H1 (cell line): Measurements from ENCODE around the gene FKBP5. TPM values are rescaled to one million over a fixed set of nuclear protein-coding genes. Genes with fewer than 3 reads are reported as not detected.

ENCODE experiments used
- CHD7 ChIP-seq: fragments of 300-600 bp; sonication (generic); IDR thresholded peaks from 2 replicates; pipeline ENCODE4 v1.7.1; 2012; ENCODE audit warnings: low read length, moderate library complexity, mild to moderate bottlenecking, inconsistent platforms; ENCODE audit not compliant: insufficient replicate concordance
- POU5F1 ChIP-seq: IDR thresholded peaks from 2 replicates; pipeline ENCODE4 v1.6.1; 2011; ENCODE audit warnings: low read depth, mild to moderate bottlenecking, low read length, moderate library complexity
- SRF ChIP-seq: IDR thresholded peaks from 2 replicates; pipeline ENCODE4 v1.6.1; 2011; ENCODE audit warnings: mild to moderate bottlenecking, low read depth, low read length, moderate library complexity
- SUZ12 ChIP-seq: fragments of 200-600 bp; sonication (generic); IDR thresholded peaks from 2 replicates; pipeline ENCODE4 v1.6.1; 2012; ENCODE audit warnings: mild to moderate bottlenecking, inconsistent platforms, low read length, moderate library complexity, mixed read lengths
- USF2 ChIP-seq: IDR thresholded peaks from 2 replicates; pipeline ENCODE4 v1.6.1; 2011; ENCODE audit warnings: low read length, improper control_type of control experiment
- polyA plus RNA-seq, 7 experiments: library from polyadenylated mRNA; depleted of rRNA in 3 of 7; stranded (reverse) in 5 of 7; unstranded in 2 of 7; fragments of >200 nt in 5 of 7; fragments of 200-250 nt in 2 of 7; gene quantifications; 1 replicate in 5 of 7; 2 replicates in 1 of 7; 4 replicates in 1 of 7; pipeline versions ENCODE4 v1.2.1 to v1.2.3, GENCODE V29; 2011 to 2013; ENCODE audit warnings: missing spikeins in 2 of 7, mixed read lengths in 2 of 7
- total RNA-seq: library from RNA; stranded (reverse); fragmentation: NEBNext Ultra II Directional; extraction: Animal tissue kit (Norgen Biotek cat#: 25700); gene quantifications from 2 replicates; pipeline ENCODE4 v1.2.1, GENCODE V29; 2021

FKBP5 gene
- total and polyA plus RNA-seq, 2 of the 8 experiments (the other 6 are each of a cell fraction or from before 2014, with no cell fraction given): 14.3 to 40.4 TPM

GRCh38 chr6:35640017-35640664, 48.6 kb downstream of the FKBP5 start (continued):
- TF ChIP-seq CHD7 (no peak), SRF (no peak), SUZ12 (no peak), POU5F1 (no peak), USF2 (no peak)
